NCI-H128 (cell line): ENCODE results near the gene MRPS16.
"Not testable (repeated sequence)": the region's sequence is repeated elsewhere in the genome, so short reads cannot be mapped to it uniquely, and the experiment has no call there.

Source experiments
- DNase-seq: peaks from one replicate; lab custom pipeline; 2025; ENCODE audit not compliant: unreplicated experiment; lab: John Stamatoyannopoulos, UW

The MRPS16 gene

GRCh38 chr10:73252445-73253224, at the start of gene MRPS16:
Gene MRPS16, minus strand, starts transcription at chr10:73252644. Its CDS starts 162 bp downstream, at chr10:73252482.
- peak; percentile 79 for DNase-seq

GRCh38 chr10:73296946-73297345, 44.5 kb upstream of the MRPS16 start:
- no peak for DNase-seq

GRCh38 chr10:73293461-73293860, 41.0 kb upstream of the MRPS16 start:
- no peak for DNase-seq

GRCh38 chr10:73289958-73290357, 37.5 kb upstream of the MRPS16 start:
- DNase-seq: no peak

GRCh38 chr10:73287441-73287840, 35.0 kb upstream of the MRPS16 start:
- no peak for DNase-seq

- DNase-seq: no peak
Observed at GRCh38 chr10:73281097-73281496, 28.7 kb upstream of the MRPS16 start.

- no peak for DNase-seq
Observed at GRCh38 chr10:73264423-73264822, 12.0 kb upstream of the MRPS16 start.

GRCh38 chr10:73263693-73264347, 11.4 kb upstream of the MRPS16 start:
- DNase-seq: no peak

GRCh38 chr10:73262880-73263555, 10.6 kb upstream of the MRPS16 start:
- DNase-seq: no peak

- DNase-seq: no peak
Observed at GRCh38 chr10:73262105-73262730, 9.8 kb upstream of the MRPS16 start.

- DNase-seq: no peak
Observed at GRCh38 chr10:73261362-73261995, 9.0 kb upstream of the MRPS16 start.

GRCh38 chr10:73258612-73259011, 6.2 kb upstream of the MRPS16 start:
- DNase-seq: not testable (repeated sequence)

GRCh38 chr10:73253225-73253555, 746 bp upstream of the MRPS16 start:
- DNase-seq: no peak

- DNase-seq: no peak
Observed at GRCh38 chr10:73251683-73252444, 580 bp downstream of the MRPS16 start.

- no peak for DNase-seq
Observed at GRCh38 chr10:73248259-73248724, 4.2 kb downstream of the MRPS16 start.

GRCh38 chr10:73247509-73248258, 4.8 kb downstream of the MRPS16 start:
- DNase-seq: no peak

GRCh38 chr10:73246646-73247508, 5.6 kb downstream of the MRPS16 start, which contains the start of gene DNAJC9:
Gene DNAJC9, minus strand, starts transcription at chr10:73247255. Its CDS starts 66 bp downstream, at chr10:73247189.
- DNase-seq: peak; percentile 80

GRCh38 chr10:73246322-73246645, 6.2 kb downstream of the MRPS16 start:
- DNase-seq: no peak
